Astrocyte (in vitro differentiated cells and primary cell): ENCODE results near the gene NUAK2. TPM values are rescaled to one million over a fixed set of nuclear protein-coding genes. Genes with fewer than 3 reads are reported as not detected.

Experiments
- DNase-seq: peaks from one replicate; pipeline ENCODE4 v3.0.0-alpha.2; 2010; ENCODE audit warnings: low read depth
- FAIRE-seq: peaks from 2 replicates; lab custom pipeline; 2011; peaks lifted over from hg19 to GRCh38; lab: Jason Lieb, UNC
- H2AFZ ChIP-seq: 2 replicates; pipeline ENCODE4 v1.6.0; 2012; ENCODE audit warnings: low read depth, low read length, inconsistent platforms
- H3K27ac ChIP-seq: 2 replicates; pipeline ENCODE4 v1.5.1; 2011; ENCODE audit warnings: low read depth, low read length, inconsistent platforms
- H3K27me3 ChIP-seq: 2 replicates; pipeline ENCODE4 v1.6.0; 2011; ENCODE audit warnings: low read length, inconsistent platforms; ENCODE audit not compliant: insufficient read depth
- H3K36me3 ChIP-seq: 2 replicates; pipeline ENCODE4 v1.5.1; 2011; ENCODE audit warnings: low read length, inconsistent platforms; ENCODE audit not compliant: insufficient read depth
- H3K4me1 ChIP-seq: 2 replicates; pipeline ENCODE4 v1.5.1; 2011; ENCODE audit warnings: low read length, inconsistent platforms; ENCODE audit not compliant: insufficient read depth
- H3K4me2 ChIP-seq: 2 replicates; pipeline ENCODE4 v1.6.0; 2012; ENCODE audit warnings: low read length, inconsistent platforms
- H3K4me3 ChIP-seq: 2 replicates; pipeline ENCODE4 v1.5.1; 2011; ENCODE audit warnings: low read depth, mild to moderate bottlenecking, low read length, inconsistent platforms; ENCODE audit not compliant: insufficient read depth
- H3K79me2 ChIP-seq: 2 replicates; pipeline ENCODE4 v1.6.0; 2012; ENCODE audit warnings: mild to moderate bottlenecking, low read length, inconsistent platforms; ENCODE audit not compliant: insufficient read depth
- H3K9ac ChIP-seq: 2 replicates; pipeline ENCODE4 v1.6.0; 2012; ENCODE audit warnings: mild to moderate bottlenecking, low read length, inconsistent platforms
- H3K9me3 ChIP-seq: 2 replicates; pipeline ENCODE4 v1.5.1; 2012; ENCODE audit warnings: low read depth, mild to moderate bottlenecking, low read length, inconsistent platforms; ENCODE audit not compliant: insufficient read depth
- H4K20me1 ChIP-seq: 2 replicates; pipeline ENCODE4 v1.6.0; 2012; ENCODE audit warnings: low read length, inconsistent platforms; ENCODE audit not compliant: insufficient read depth
- H3K27ac Mint-ChIP-seq: one replicate; pipeline ENCODE4 v1.8.0; 2021; ENCODE audit warnings: mild to moderate bottlenecking, mixed read lengths; ENCODE audit not compliant: unreplicated experiment
- H3K27me3 Mint-ChIP-seq: one replicate; pipeline ENCODE4 v1.8.0; 2021; ENCODE audit warnings: low read depth, mixed read lengths; ENCODE audit not compliant: unreplicated experiment
- H3K36me3 Mint-ChIP-seq: one replicate; pipeline ENCODE4 v1.8.0; 2021; ENCODE audit warnings: low read depth, mixed read lengths; ENCODE audit not compliant: unreplicated experiment
- H3K4me1 Mint-ChIP-seq: one replicate; pipeline ENCODE4 v1.8.0; 2021; ENCODE audit warnings: low read depth, mixed read lengths; ENCODE audit not compliant: unreplicated experiment
- H3K4me3 Mint-ChIP-seq: one replicate; pipeline ENCODE4 v1.8.0; 2021; ENCODE audit warnings: mild to moderate bottlenecking, moderate library complexity, mixed read lengths; ENCODE audit not compliant: unreplicated experiment
- H3K9me3 Mint-ChIP-seq: one replicate; pipeline ENCODE4 v1.8.0; 2021; ENCODE audit warnings: mild to moderate bottlenecking, mixed read lengths; ENCODE audit not compliant: unreplicated experiment
- EZH2 ChIP-seq: IDR thresholded peaks from 2 replicates; pipeline ENCODE4 v1.6.1; 2012; ENCODE audit warnings: mild to moderate bottlenecking, low read length, inconsistent platforms; ENCODE audit not compliant: insufficient read depth
- total RNA-seq: library from RNA; stranded (reverse); gene quantifications from 2 replicates; pipeline ENCODE4 v1.2.1, GENCODE V29; 2021
- TF ChIP-seq, protein P1 (sequence below): IDR thresholded peaks from 2 replicates; pipeline ENCODE4 v1.5.1; 2011; ENCODE audit warnings: low read depth, mild to moderate bottlenecking, inconsistent platforms, low read length, moderate library complexity; ENCODE audit not compliant: insufficient read depth

Gene NUAK2
- total RNA-seq, 1 donor from 2014 or later = 49.4 TPM

DNA sequence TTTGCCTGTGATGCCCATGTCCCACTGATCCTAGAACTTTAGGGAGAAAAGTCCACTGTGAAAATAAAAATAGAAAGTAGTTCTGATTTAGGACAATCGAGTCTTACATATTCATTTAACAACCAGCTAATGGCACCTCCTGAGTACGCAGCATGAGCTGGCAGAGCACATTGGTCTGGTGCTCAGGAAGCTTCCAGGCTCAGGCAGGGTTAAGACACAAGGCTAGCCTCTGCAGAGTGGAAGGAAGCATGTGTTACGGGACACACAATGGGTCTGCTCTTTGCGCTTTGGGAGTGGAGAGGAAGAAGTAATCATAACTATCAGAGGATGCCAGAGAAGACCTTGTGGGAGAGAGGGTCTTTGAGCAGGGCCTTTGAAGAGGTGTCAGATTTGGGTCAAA lies 39.3 kb upstream of the NUAK2 start:
- no peak overlapping the region for H3K4me3 ChIP-seq
- no peaks in the 10 kb centered on the region for H3K36me3 ChIP-seq
- H3K9me3 Mint-ChIP-seq = no peaks in the 10 kb centered on the region
- H3K4me3 Mint-ChIP-seq = no peak overlapping the region
- no peaks in the 10 kb centered on the region for H4K20me1 ChIP-seq
- H3K27me3 ChIP-seq = peaks cover 8% of the 10 kb centered on the region
- no peak for DNase-seq
- H3K4me2 ChIP-seq = no peak overlapping the region
- H2AFZ ChIP-seq = no peak overlapping the region
- H3K4me1 ChIP-seq = peaks cover 12% of the 10 kb centered on the region
- H3K9me3 ChIP-seq = no peaks in the 10 kb centered on the region
- H3K9ac ChIP-seq = no peak overlapping the region
- H3K27me3 Mint-ChIP-seq = peaks cover 7% of the 10 kb centered on the region
- H3K79me2 ChIP-seq = no peaks in the 10 kb centered on the region
- TF ChIP-seq, protein P1, sequence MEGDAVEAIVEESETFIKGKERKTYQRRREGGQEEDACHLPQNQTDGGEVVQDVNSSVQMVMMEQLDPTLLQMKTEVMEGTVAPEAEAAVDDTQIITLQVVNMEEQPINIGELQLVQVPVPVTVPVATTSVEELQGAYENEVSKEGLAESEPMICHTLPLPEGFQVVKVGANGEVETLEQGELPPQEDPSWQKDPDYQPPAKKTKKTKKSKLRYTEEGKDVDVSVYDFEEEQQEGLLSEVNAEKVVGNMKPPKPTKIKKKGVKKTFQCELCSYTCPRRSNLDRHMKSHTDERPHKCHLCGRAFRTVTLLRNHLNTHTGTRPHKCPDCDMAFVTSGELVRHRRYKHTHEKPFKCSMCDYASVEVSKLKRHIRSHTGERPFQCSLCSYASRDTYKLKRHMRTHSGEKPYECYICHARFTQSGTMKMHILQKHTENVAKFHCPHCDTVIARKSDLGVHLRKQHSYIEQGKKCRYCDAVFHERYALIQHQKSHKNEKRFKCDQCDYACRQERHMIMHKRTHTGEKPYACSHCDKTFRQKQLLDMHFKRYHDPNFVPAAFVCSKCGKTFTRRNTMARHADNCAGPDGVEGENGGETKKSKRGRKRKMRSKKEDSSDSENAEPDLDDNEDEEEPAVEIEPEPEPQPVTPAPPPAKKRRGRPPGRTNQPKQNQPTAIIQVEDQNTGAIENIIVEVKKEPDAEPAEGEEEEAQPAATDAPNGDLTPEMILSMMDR = no peak
- TF ChIP-seq EZH2 = no peak
- H3K27ac Mint-ChIP-seq = no peak overlapping the region
- H3K4me1 Mint-ChIP-seq = peaks cover 9% of the 10 kb centered on the region
- H3K27ac ChIP-seq = no peak overlapping the region
- FAIRE-seq = no peak
- no peaks in the 10 kb centered on the region for H3K36me3 Mint-ChIP-seq

DNA sequence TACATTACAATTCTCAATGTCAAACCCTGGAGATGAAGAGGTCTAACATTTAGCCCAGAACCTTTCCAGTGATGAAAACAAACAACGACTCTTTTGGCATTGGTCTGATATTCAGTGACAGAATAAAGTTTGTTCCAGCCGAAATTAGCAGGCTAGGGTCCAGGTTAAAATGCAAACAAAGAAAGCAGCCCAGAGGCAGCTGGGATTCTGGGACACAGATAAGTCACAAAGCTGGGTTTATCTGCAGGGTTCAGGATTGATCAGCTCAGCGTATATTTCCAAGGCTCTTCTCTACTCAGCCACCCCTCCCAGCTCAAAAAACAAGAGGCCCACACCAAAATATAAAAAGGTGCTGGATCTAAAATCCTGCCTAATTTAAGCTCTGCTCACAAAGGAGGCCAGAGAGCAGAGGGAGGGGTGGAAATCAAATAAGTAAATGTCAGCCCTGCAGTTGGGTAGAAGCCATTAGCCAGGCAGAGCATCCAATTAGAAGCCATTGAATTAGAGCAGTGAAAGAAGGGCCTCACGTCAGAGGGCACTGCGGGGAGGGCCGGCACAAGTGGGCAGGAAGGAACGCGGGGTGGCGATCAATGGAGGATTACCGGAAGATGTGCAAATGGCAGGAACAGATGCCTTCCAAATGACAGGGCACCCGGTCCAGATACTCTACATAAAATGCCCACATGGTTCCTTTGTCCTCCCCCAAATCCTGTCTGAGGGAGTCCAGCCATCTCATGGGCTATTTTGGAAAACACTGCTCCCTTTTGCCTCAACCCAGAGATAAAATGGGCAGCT lies 38.4 kb upstream of the NUAK2 start:
- Histone ChIP-seq H3K9ac (no peak overlapping the region), H2AFZ (no peak overlapping the region), H3K9me3 (no peaks in the 10 kb centered on the region), H3K4me1 (peaks cover 13% of the 10 kb centered on the region), H3K4me2 (no peak overlapping the region), H3K36me3 (no peaks in the 10 kb centered on the region), H3K27ac (no peak overlapping the region), H3K79me2 (no peaks in the 10 kb centered on the region), H3K4me3 (no peak overlapping the region), H4K20me1 (no peaks in the 10 kb centered on the region), H3K27me3 (peaks cover 8% of the 10 kb centered on the region)
- Mint-ChIP-seq H3K4me1 (peaks cover 5% of the 10 kb centered on the region), H3K27me3 (peaks cover 7% of the 10 kb centered on the region), H3K4me3 (no peak overlapping the region), H3K9me3 (no peaks in the 10 kb centered on the region), H3K27ac (no peak overlapping the region), H3K36me3 (no peaks in the 10 kb centered on the region)
- FAIRE-seq (no peak), DNase-seq (no peak)
- no peak for TF ChIP-seq EZH2
- TF ChIP-seq, protein P1 = no peak

DNA sequence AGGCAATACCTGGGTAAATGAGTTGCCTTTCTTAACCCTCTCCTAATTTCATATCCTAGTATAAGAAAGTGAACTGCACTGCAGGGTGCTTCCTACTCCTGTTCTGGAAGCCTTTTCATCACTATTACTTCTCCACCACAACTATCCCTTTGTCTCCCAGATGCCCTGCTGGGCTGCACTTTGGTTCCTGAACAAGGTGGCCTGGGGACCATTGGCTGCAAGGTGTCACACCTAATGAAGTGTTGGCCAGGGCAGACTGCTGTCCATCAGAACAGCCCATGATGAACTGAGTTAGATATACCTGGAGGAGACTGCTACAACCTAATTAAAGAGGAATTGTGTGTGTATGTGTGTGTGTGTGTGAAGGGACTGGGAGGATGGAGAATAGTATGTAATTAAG lies 37.0 kb upstream of the NUAK2 start:
- no peak overlapping the region for H3K27ac ChIP-seq
- H4K20me1 ChIP-seq = no peaks in the 10 kb centered on the region
- H3K9ac ChIP-seq = no peak overlapping the region
- no peak overlapping the region for H2AFZ ChIP-seq
- no peak for DNase-seq
- H3K4me3 ChIP-seq = no peak overlapping the region
- H3K4me3 Mint-ChIP-seq = no peak overlapping the region
- H3K36me3 Mint-ChIP-seq = no peaks in the 10 kb centered on the region
- H3K9me3 ChIP-seq = no peaks in the 10 kb centered on the region
- peaks cover 5% of the 10 kb centered on the region for H3K4me1 Mint-ChIP-seq
- no peak overlapping the region for H3K4me2 ChIP-seq
- no peak for FAIRE-seq
- no peaks in the 10 kb centered on the region for H3K9me3 Mint-ChIP-seq
- H3K79me2 ChIP-seq = no peaks in the 10 kb centered on the region
- H3K27ac Mint-ChIP-seq = no peak overlapping the region
- H3K27me3 ChIP-seq = peaks cover 8% of the 10 kb centered on the region
- H3K27me3 Mint-ChIP-seq = peaks cover 7% of the 10 kb centered on the region
- TF ChIP-seq, protein P1 = no peak
- TF ChIP-seq EZH2 = no peak
- H3K4me1 ChIP-seq = peaks cover 19% of the 10 kb centered on the region
- H3K36me3 ChIP-seq = no peaks in the 10 kb centered on the region
